T-helper 2 cell treated with Interferon-gamma antibody and Interleukin-4, amounts not matched to agents 100 ng/mL and 5 ng/mL, for 36 hours (primary cell): ENCODE results near the gene TCP11. TPM values are rescaled to one million over a fixed set of nuclear protein-coding genes. Genes with fewer than 3 reads are reported as not detected.

ENCODE experiments used
- total RNA-seq: library from RNA; stranded (reverse); gene quantifications from 2 replicates; pipeline ENCODE4 v1.2.3, GENCODE V29; 2022

Gene TCP11
- total RNA-seq, 1 donor from 2014 or later = not detected

Other genes with a start within 250 kb of the TCP11 start
- gene SCUBE3, start 72.6 kb upstream of the TCP11 start, total RNA-seq = not detected in 2 replicates
- 39.2 and 40.7 TPM in 2 replicates for gene ZNF76, start 118.4 kb upstream of the TCP11 start, total RNA-seq
- gene DEF6, start 156.5 kb upstream of the TCP11 start, total RNA-seq = 204 and 209 TPM in 2 replicates
- 18.0 and 19.9 TPM in 2 replicates for gene PPARD, start 201.2 kb upstream of the TCP11 start, total RNA-seq